ENCODE data around the gene GNPAT.

DNA sequence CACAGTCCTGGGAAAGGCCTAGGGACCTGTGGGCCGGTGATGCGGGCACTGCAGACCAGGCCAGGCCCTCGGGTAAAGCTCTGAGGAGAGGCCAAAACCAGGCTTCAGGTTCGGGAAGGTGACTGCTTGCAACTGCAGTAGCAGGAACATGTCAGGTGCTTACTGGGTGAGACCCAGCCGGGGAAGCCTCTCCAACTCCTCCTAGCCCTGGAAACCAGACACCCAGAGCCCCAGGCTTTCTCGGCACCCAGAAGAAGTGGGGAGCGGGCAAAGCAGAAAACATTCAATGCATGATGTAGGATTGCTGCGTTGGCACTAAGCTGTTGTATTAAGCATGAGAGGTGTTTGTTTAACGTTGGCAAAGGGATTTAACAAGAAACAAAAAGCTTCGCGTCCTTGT is 20.2 kb upstream of the GNPAT start:
- TF ChIP-seq POLR2A (IDR thresholded peaks at IDR 0.05; ENCODE audit: low read length) (no peak), GATA1 (IDR thresholded peaks at IDR 0.05; ENCODE audit: low read depth, low read length) (no peak)

All from erythroblast (primary cell).